Measurements from ENCODE around the gene ADGRG2.

The ADGRG2 gene

GRCh38 chrX:18997916-18998315, 124.4 kb downstream of the ADGRG2 start:
- DNase-seq = no peak

DNA sequence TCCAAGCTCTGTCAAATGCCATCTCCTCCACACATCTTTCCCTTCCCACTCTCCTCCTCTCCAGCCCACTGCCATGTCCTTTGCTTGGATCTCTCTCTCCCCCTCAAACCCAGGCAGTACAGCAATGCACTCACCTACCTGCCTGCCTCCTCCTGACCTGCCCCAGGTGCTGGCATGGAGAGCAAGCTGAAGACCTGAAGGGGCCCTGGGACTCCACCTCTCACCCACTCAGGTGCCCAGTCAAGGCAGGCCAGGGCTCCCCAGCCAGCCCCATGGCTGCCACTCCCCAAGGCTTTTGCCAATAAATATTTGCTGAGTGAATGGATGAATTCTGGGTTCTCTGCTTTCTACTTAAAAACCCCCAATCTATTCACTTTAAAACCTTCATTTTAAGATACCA, 125.7 kb downstream of the ADGRG2 start:
- no peak for DNase-seq

- DNase-seq = no peak
Measured at GRCh38 chrX:18995221-18995620, 127.0 kb downstream of the ADGRG2 start.

DNA sequence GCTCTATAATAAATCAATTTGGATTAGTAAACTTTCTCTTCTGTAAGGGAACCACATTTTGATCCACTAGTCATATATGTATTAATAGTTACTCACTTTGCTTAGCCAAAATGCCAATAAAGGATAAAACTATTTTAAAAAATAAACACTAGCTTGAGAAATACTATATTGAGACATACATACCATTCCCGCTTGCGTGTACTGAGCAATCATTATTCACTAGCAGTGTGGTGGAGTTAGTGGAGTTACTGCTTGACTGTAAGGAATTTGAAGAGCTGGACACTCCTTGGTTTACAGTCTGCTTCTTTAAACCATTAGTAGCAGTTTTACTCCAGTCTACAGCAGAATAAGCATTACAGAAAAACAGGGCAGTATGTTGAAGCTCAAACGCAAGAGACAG, 127.6 kb downstream of the ADGRG2 start:
- no peak for DNase-seq

DNA sequence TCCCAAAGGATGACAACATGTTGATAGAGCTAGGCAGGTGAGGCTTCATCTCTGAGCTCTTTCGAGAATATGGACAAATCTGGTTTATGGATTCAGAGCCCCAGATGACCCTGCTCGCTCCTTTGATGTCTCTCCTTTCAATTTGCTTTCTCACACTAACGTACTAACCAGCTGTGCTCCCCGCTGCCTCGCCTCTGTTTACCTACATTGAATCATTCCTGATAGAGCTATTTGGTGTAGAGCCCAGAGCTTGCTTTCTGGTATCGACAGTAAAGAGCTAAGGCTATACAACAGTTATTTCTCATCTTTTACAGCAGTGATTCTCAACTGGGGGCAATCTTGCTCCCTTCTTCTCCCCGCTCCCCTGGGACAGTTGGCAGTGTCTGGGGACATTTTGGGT, 129.4 kb downstream of the ADGRG2 start:
- no peak for DNase-seq

GRCh38 chrX:18985186-18985435, 137.2 kb downstream of the ADGRG2 start:
- no peak for DNase-seq

DNA sequence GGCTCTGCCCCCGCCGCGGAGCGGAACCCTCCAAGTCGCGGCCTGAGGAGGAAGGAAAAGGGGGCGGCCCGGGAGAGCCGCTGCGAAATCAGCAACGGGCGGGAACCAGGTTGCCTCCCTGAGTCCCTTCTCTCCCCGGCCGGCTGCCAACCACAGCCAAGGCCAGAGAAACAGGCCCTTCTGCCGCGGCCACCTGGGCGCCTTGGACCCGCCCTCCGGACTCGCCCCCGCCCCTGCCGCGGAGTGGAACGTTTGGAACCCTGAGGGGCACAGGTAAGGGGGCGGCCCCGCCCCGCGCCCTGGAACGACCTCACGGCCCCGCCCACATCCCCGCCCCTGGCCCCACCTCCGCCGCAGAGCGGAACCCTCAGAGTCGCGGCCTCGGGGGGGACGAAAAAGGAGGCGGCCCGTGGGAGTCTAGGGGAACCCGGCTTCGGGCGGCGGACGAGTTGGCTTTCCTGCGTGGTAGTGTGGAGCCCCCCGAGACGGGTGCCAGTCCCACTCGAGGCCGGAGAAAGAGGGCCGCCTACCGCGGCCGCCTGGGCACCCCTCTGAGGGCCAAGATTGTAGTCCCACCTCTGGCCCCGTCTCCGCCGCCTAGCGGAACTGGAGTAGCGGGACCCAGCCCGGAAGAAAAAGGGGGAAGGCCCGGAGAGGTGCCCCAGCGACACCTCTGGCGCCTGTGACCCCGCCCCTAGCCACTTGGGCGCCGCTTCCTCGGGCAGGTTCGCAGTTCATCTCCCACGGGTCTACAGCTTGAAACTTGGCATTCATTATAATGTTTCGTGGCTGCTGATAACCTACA, 137.7 kb downstream of the ADGRG2 start:
- DNase-seq = peak; percentile 85

- no peak for DNase-seq
Measured at GRCh38 chrX:18983666-18984380, 138.4 kb downstream of the ADGRG2 start, which contains the start of gene PHKA2. TSS of gene PHKA2 (minus strand) at chrX:18984114. CDS start at chrX:18983932, 182 bp downstream.

GRCh38 chrX:18981124-18981807, 141.0 kb downstream of the ADGRG2 start:
- no peak for DNase-seq

DNA sequence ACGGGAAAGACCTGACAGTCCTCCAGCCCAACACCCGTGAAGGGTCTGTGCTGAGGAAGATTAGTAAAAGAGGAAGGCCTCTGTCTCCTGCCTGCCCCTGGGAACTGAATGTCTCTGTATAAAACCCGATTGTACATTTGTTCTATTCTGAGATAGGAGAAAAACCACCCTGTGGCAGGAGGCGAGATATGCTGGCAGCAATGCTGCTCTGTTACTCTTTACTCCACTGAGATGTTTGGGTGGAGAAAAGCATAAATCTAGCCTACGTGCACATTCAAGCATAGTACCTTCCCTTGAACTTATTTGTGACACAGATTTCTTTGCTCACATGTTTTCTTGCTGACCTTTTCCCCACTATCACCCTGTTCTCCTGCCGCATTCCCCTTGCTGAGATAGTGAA, 142.0 kb downstream of the ADGRG2 start:
- DNase-seq = peak; percentile 50

DNA sequence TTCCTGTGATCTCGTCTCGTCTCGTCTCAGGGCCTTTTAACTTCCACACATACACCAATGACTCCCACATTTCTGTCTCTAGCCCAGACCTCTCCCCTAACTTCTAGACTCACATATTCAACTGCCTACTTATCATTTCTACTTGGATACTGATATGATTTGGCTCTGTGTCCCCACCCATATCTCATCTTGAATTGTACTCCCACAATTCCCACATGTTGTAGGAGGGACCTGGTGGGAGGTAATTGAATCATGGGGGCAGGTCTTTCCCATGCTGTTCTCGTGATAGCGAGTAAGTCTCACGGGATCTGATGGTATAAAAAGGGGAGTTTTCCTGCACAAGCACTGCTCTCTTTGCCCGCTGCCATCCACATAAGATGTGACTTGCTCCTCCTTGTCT, 147.3 kb downstream of the ADGRG2 start:
- DNase-seq = no peak

DNA sequence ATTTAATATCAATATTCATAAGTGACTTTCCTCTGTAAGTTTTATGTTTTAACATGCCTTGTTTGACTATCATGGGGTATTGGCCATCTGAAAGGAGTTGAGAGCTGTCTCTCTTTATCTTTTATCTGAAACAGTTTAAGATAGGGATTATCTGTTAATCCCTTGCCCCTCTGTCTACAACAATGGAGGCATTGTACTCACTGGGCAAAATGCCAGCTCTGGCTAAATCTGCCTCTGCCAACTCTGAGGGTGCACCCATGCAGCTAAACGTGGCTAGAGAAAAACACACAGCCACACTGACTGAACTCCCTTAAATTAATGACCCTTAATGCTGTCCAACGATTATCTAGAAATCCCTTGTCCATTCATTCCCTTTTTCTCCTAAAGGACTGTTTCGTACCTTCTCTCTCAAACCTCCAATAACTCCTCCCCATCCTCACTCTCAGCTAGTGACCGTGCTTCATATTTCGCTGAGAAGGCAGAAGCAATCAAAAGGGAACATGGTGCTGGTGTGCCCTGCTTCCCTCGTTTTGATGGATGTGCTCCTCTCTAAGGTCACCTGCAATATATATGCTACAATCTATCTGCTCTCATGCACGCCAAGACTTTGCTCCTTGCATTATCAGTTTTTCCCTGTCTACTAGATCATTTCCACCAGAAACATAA, 148.6 kb downstream of the ADGRG2 start:
- peak; percentile 60 for DNase-seq

DNA sequence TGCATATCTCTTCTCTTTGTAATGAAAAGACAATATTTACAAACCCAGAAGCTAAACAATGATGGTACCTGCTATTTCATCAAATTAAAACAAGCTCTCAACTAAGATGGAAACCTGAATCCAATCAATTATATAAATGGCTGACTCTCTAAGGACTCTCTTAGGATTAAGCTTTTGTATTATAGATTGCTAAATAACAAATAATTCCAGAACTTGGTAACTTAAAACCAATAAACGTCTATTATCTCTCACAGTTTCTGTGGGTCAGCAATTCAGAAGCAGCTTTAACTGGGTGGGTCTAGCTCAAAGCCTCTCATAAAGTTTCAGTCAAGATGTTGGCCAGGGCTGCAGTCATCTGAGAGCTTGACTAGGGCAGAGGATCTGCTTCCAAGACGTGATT, 150.8 kb downstream of the ADGRG2 start:
- no peak for DNase-seq

GRCh38 chrX:18970465-18970864, 151.8 kb downstream of the ADGRG2 start:
- DNase-seq = no peak

GRCh38 chrX:18966624-18967023, 155.6 kb downstream of the ADGRG2 start:
- no peak for DNase-seq

- no peak for DNase-seq
Measured at GRCh38 chrX:18964901-18965300, 157.4 kb downstream of the ADGRG2 start.

GRCh38 chrX:18964026-18964425, 158.2 kb downstream of the ADGRG2 start:
- DNase-seq = no peak

DNA sequence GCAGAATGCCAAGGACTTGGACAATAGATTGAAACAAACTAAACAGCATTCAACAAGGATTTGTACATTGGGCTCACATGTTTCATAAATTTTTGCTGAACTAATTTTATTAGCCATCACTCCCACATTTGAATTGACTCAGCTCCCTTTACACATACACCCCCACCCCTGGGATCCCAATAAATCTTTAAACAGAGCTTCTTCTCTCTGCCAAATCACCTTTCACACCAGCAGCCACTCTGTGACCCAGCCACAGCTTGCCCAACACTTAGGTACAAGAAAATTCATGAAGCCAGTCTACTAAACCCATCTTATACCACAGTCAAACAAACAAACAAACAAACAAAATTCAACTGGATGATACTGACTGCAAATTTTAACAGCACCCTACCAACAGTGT, 159.9 kb downstream of the ADGRG2 start:
- DNase-seq = no peak

GRCh38 chrX:18961686-18962085, 160.6 kb downstream of the ADGRG2 start:
- DNase-seq = no peak

DNA sequence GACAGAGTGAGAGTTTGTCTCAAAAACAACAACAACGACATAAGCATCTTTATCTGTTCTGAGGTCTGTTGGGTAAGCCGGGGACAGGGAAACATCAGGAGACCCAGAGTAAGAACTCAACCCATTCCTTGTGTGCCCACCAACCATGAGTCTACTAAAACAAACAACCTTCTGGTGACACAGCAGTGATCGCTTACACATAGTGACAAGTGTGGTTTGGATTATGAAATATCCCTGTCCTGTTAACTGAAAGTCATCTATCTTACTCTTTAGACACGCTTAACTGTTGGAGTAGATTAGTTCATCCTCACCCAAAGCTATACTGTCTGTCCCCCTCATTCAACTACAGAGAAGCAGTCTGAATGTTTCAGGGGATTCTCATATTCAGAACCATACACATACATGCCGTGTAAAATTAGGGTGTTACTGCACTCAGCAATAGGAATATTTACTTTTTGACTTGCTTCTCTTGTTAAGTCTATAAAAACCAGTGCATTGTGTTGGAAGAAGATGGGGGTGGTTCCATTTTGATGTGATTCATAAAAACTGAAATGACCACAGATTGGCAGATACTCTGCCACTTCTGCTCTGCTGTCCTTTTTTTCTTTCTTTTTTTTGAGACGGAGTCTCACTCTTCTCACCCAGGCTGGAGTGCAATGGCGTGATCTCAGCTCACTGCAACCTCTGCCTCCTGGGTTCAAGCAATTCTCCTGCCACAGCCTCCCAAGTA, 165.8 kb downstream of the ADGRG2 start:
- DNase-seq = no peak

- no peak for DNase-seq
Measured at GRCh38 chrX:18955676-18956075, 166.6 kb downstream of the ADGRG2 start.

DNA sequence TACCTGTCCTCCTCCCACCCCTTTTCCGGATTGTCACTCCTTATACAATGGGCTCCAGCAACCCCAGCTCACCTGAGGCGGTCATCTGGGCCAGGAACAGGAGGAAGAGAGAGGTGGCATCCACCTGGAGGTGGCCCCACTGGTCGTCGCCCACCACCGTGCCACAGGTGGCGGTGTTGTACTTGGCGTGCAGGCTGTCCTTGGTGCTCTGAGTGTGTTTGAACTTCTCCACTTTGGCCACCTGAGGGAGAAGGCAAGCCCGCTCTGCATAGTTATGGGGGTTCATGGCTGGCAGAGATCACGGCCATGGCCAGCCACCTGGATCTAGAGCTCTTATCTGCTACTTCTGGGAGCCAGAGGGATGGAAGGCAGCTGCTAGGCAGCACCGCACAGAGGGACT, 171.2 kb downstream of the ADGRG2 start:
- DNase-seq = peak; percentile 9

GRCh38 chrX:18949944-18950301, 172.3 kb downstream of the ADGRG2 start:
- no peak for DNase-seq

Measured in hematopoietic multipotent progenitor cell treated with erythropoietin and hydrocortisone succinate and interleukin-3 and kit ligand, for 8 days (in vitro differentiated cells).